H9 (cell line): ENCODE results near the gene KRTAP9-3. TPM values are rescaled to one million over a fixed set of nuclear protein-coding genes. Genes with fewer than 3 reads are reported as not detected.

ENCODE experiments used
- DNase-seq: peaks from one replicate; pipeline ENCODE4 v3.0.0-alpha.2; 2017
- H2AFZ ChIP-seq: one replicate; pipeline ENCODE4 v1.6.1; 2013; ENCODE audit warnings: mild to moderate bottlenecking, low read length, control low read depth, moderate library complexity
- H2AK5ac ChIP-seq: 2 replicates; pipeline ENCODE4 v1.6.1; 2013; ENCODE audit warnings: low read length, control low read depth, mixed read lengths; ENCODE audit not compliant: insufficient read length
- H2BK120ac ChIP-seq: one replicate; pipeline ENCODE4 v1.6.1; 2013; ENCODE audit warnings: low read depth, mild to moderate bottlenecking, low read length, control low read depth, inconsistent platforms; ENCODE audit not compliant: poor library complexity, severe bottlenecking
- H2BK12ac ChIP-seq: 2 replicates; pipeline ENCODE4 v1.6.1; 2013; ENCODE audit warnings: low read length, control low read depth, mixed read lengths, low read depth; ENCODE audit not compliant: insufficient read length
- H2BK15ac ChIP-seq: 2 replicates; pipeline ENCODE4 v1.6.1; 2013; ENCODE audit warnings: low read depth, low read length, control low read depth
- H2BK20ac ChIP-seq: one replicate; pipeline ENCODE4 v1.6.1; 2013; ENCODE audit warnings: low read depth, mild to moderate bottlenecking, low read length, control low read depth, inconsistent platforms; ENCODE audit not compliant: poor library complexity, severe bottlenecking
- H2BK5ac ChIP-seq: 2 replicates; pipeline ENCODE4 v1.6.1; 2013; ENCODE audit warnings: low read length, control low read depth, mixed read lengths; ENCODE audit not compliant: insufficient read length
- H3K14ac ChIP-seq: 2 replicates; pipeline ENCODE4 v1.6.1; 2013; ENCODE audit warnings: low read length, control low read depth; ENCODE audit not compliant: insufficient read depth
- H3K18ac ChIP-seq: 2 replicates; pipeline ENCODE4 v1.6.1; 2013; ENCODE audit warnings: low read depth, mild to moderate bottlenecking, mixed read lengths, low read length, control low read depth; ENCODE audit not compliant: insufficient read length
- H3K23ac ChIP-seq: 2 replicates; pipeline ENCODE4 v1.6.1; 2013; ENCODE audit warnings: low read length, control low read depth, mixed read lengths, low read depth; ENCODE audit not compliant: insufficient read length
- H3K23me2 ChIP-seq: 2 replicates; pipeline ENCODE4 v1.6.1; 2013; ENCODE audit warnings: low read depth, mild to moderate bottlenecking, mixed read lengths, low read length, control low read depth; ENCODE audit not compliant: insufficient read length, poor library complexity, severe bottlenecking
- H3K27ac ChIP-seq: 2 replicates; pipeline ENCODE4 v1.5.1; 2013; ENCODE audit warnings: low read length, control low read depth, mixed read lengths, low read depth; ENCODE audit not compliant: insufficient read length
- H3K27me3 ChIP-seq: 2 replicates; pipeline ENCODE4 v1.6.1; 2013; ENCODE audit warnings: low read length, control low read depth, inconsistent platforms; ENCODE audit not compliant: insufficient read depth
- H3K4ac ChIP-seq: 2 replicates; pipeline ENCODE4 v1.6.1; 2013; ENCODE audit warnings: low read depth, mild to moderate bottlenecking, control low read depth, inconsistent platforms, low read length, moderate library complexity
- H3K4me1 ChIP-seq: 2 replicates; pipeline ENCODE4 v1.6.1; 2013; ENCODE audit warnings: low read length, control low read depth, inconsistent platforms; ENCODE audit not compliant: insufficient read depth
- H3K4me2 ChIP-seq: 2 replicates; pipeline ENCODE4 v1.6.1; 2013; ENCODE audit warnings: low read length, control low read depth, mixed read lengths; ENCODE audit not compliant: insufficient read length, insufficient read depth
- H3K56ac ChIP-seq: 2 replicates; pipeline ENCODE4 v1.6.1; 2013; ENCODE audit warnings: low read depth, mild to moderate bottlenecking, mixed read lengths, low read length, control low read depth; ENCODE audit not compliant: insufficient read length
- H3K79me1 ChIP-seq: 2 replicates; pipeline ENCODE4 v1.6.1; 2013; ENCODE audit warnings: low read depth, mild to moderate bottlenecking, moderate library complexity, low read length, control low read depth, inconsistent platforms; ENCODE audit not compliant: insufficient read depth, poor library complexity, severe bottlenecking
- H3K79me2 ChIP-seq: 2 replicates; pipeline ENCODE4 v1.6.1; 2013; ENCODE audit warnings: low read length, control low read depth, inconsistent platforms; ENCODE audit not compliant: insufficient read depth
- H3K9ac ChIP-seq: 2 replicates; pipeline ENCODE4 v1.6.1; 2013; ENCODE audit warnings: low read length, control low read depth, mixed read lengths; ENCODE audit not compliant: insufficient read length; ENCODE audit errors: extremely low read depth
- H3K9me3 ChIP-seq: one replicate; pipeline ENCODE4 v1.6.1; 2013; ENCODE audit warnings: low read depth, low read length, inconsistent platforms; ENCODE audit not compliant: control insufficient read depth
- H3T11ph ChIP-seq: one replicate; pipeline ENCODE4 v1.6.1; 2013; ENCODE audit warnings: mild to moderate bottlenecking, low read length, control low read depth, inconsistent platforms
- H4K20me1 ChIP-seq: one replicate; pipeline ENCODE4 v1.6.1; 2013; ENCODE audit not compliant: control insufficient read depth, insufficient read length, insufficient read depth
- H4K5ac ChIP-seq: 2 replicates; pipeline ENCODE4 v1.6.1; 2013; ENCODE audit warnings: low read depth, mild to moderate bottlenecking, mixed read lengths, low read length, control low read depth; ENCODE audit not compliant: insufficient read length
- H4K8ac ChIP-seq: replicated peaks from 2 replicates; pipeline ENCODE4 v1.6.1; 2013; ENCODE audit warnings: low read length, control low read depth, mixed read lengths, low read depth; ENCODE audit not compliant: insufficient read length
- H4K91ac ChIP-seq: 2 replicates; pipeline ENCODE4 v1.6.1; 2013; ENCODE audit warnings: low read depth, mild to moderate bottlenecking, moderate library complexity, mixed read lengths, low read length, control low read depth; ENCODE audit not compliant: insufficient read length
- H3K27ac Mint-ChIP-seq, 3 experiments: 2 replicates in 2 of 3; 3 replicates in 1 of 3; pipeline ENCODE4 v1.8.0; 2020 to 2021; ENCODE audit warnings: mixed read lengths in 3 of 3, mild to moderate bottlenecking in 1 of 3, moderate library complexity in 1 of 3
- H3K27me3 Mint-ChIP-seq: 2 replicates; pipeline ENCODE4 v1.8.0; 2021; ENCODE audit warnings: low read depth, mild to moderate bottlenecking, moderate library complexity, mixed read lengths
- H3K36me3 Mint-ChIP-seq, 3 experiments: 2 replicates in 2 of 3; 3 replicates in 1 of 3; pipeline ENCODE4 v1.8.0; 2020 to 2021; ENCODE audit warnings: low read depth in 3 of 3, mixed read lengths in 3 of 3; ENCODE audit not compliant: insufficient read depth in 1 of 3
- H3K4me1 Mint-ChIP-seq, 2 experiments: 2 replicates each; pipeline ENCODE4 v1.8.0; 2020; ENCODE audit warnings: mixed read lengths in 2 of 2
- H3K4me3 Mint-ChIP-seq, 2 experiments: 2 replicates in 1 of 2; 3 replicates in 1 of 2; pipeline ENCODE4 v1.8.0; 2020 to 2021; ENCODE audit warnings: mild to moderate bottlenecking in 2 of 2, mixed read lengths in 2 of 2, moderate library complexity in 1 of 2
- H3K9me3 Mint-ChIP-seq, 2 experiments: 2 replicates in 1 of 2; 3 replicates in 1 of 2; pipeline ENCODE4 v1.8.0; 2020; ENCODE audit warnings: mild to moderate bottlenecking in 2 of 2, mixed read lengths in 2 of 2, moderate library complexity in 1 of 2
- CTCF ChIP-seq: fragments of 200-600 bp; sonication (generic); conservative IDR thresholded peaks from 3 replicates; pipeline ENCODE4 v1.8.0; 2021; ENCODE audit warnings: antibody characterized with exemption, mild to moderate bottlenecking
- WGBS: extraction: QIAGEN DNeasy Blood & Tissue Kit; methylation state at CpG from one replicate; pipeline ENCODE4 v1.1.7; 2013; ENCODE audit warnings: missing lambda C conversion rate, low lambda C conversion rate, mixed read lengths; ENCODE audit not compliant: insufficient read length; ENCODE audit errors: extremely low coverage; 5-methylcytosine and 5-hydroxymethylcytosine counted together
- total RNA-seq: library from RNA; stranded (reverse); gene quantifications from 2 replicates; pipeline ENCODE4 v1.2.1, GENCODE V29; 2021

The KRTAP9-3 gene
- total RNA-seq, 1 experiment from 2014 or later, result not detected

GRCh38 chr17:41185001-41185400 lies 47.2 kb upstream of the KRTAP9-3 start:
- no peaks in the 10 kb centered on the region for H4K20me1 ChIP-seq
- no peak overlapping the region for H4K8ac ChIP-seq
- no peak overlapping the region for H2AK5ac ChIP-seq
- WGBS, result no CpG with 5 or more reads among the region's 1 CpG
- Mint-ChIP-seq H3K36me3 (no peaks in the 10 kb centered on the region), H3K4me3 (no peak overlapping the region), H3K4me1 (peaks cover 8 to 9% of the 10 kb centered on the region in 2 experiments), H3K27ac (no peak overlapping the region; a peak in 1 of 7 replicates), H3K9me3 (no peaks in the 10 kb centered on the region; a peak in 1 of 5 replicates), H3K27me3 (peaks cover 2% of the 10 kb centered on the region; the same call in 1 of the 2 replicates)
- H3K4me1 ChIP-seq, result no peaks in the 10 kb centered on the region
- no peak overlapping the region for H2BK5ac ChIP-seq
- no peaks in the 10 kb centered on the region for H3K27me3 ChIP-seq
- H3K27ac ChIP-seq, result no peak overlapping the region
- H4K91ac ChIP-seq, result no peak overlapping the region
- no peaks in the 10 kb centered on the region for H3K23me2 ChIP-seq
- no peak overlapping the region for H3K9ac ChIP-seq
- no peaks in the 10 kb centered on the region for H3K79me1 ChIP-seq
- no peak overlapping the region for H3T11ph ChIP-seq
- TF ChIP-seq CTCF, result no peak
- no peak overlapping the region for H2AFZ ChIP-seq
- DNase-seq, result no peak
- no peak overlapping the region for H2BK120ac ChIP-seq
- H4K5ac ChIP-seq, result no peak overlapping the region
- H3K4ac ChIP-seq, result no peak overlapping the region
- H3K14ac ChIP-seq, result no peak overlapping the region
- no peak overlapping the region for H2BK12ac ChIP-seq
- H3K9me3 ChIP-seq, result no peaks in the 10 kb centered on the region
- no peaks in the 10 kb centered on the region for H3K79me2 ChIP-seq
- no peak overlapping the region for H2BK20ac ChIP-seq
- no peak overlapping the region for H3K56ac ChIP-seq
- H3K4me2 ChIP-seq, result no peak overlapping the region
- H2BK15ac ChIP-seq, result no peak overlapping the region
- no peak overlapping the region for H3K18ac ChIP-seq
- no peak overlapping the region for H3K23ac ChIP-seq
